Suprapubic skin (tissue), 4 donors: Measurements from ENCODE around the gene RAD51D.

Experiments
- CTCF ChIP-seq, 2 donors: fragments of 200-600 bp in 1 of 2; fragments of 450-650 bp in 1 of 2; sonication (generic) in 1 of 2; IDR thresholded peaks; one replicate each; pipeline ENCODE4 v1.5.1; 2016 to 2019; ENCODE audit warnings: antibody characterized with exemption in 2 of 2, mild to moderate bottlenecking in 1 of 2, moderate library complexity in 1 of 2
- POLR2A ChIP-seq, 2 donors: fragments of 450-650 bp; IDR thresholded peaks; one replicate each; pipeline ENCODE4 v1.6.1; 2017; ENCODE audit warnings: antibody characterized with exemption in 2 of 2, mild to moderate bottlenecking in 2 of 2, moderate library complexity in 2 of 2
- POLR2AphosphoS5 ChIP-seq, 3 donors: sonication (generic); formaldehyde crosslinking; IDR thresholded peaks; one replicate each; pipeline ENCODE4 v1.6.1; 2017; ENCODE audit warnings: antibody characterized with exemption in 3 of 3

GRCh38 chr17:35044181-35044580, 75.5 kb downstream of the RAD51D start:
- TF ChIP-seq CTCF (IDR thresholded peaks at IDR 0.05) (no peak), POLR2A (IDR thresholded peaks at IDR 0.05) (no peak), POLR2AphosphoS5 (IDR thresholded peaks at IDR 0.05) (no peak)
